Activated T-cell treated with anti-CD3 and anti-CD28 coated beads for 24 hours (primary cell): ENCODE measurements around the gene COA3.

ENCODE experiments used
- DNase-seq: peaks from one replicate; pipeline ENCODE4 v3.0.0-alpha.2; 2020; ENCODE audit warnings: low read depth

Gene COA3

DNA sequence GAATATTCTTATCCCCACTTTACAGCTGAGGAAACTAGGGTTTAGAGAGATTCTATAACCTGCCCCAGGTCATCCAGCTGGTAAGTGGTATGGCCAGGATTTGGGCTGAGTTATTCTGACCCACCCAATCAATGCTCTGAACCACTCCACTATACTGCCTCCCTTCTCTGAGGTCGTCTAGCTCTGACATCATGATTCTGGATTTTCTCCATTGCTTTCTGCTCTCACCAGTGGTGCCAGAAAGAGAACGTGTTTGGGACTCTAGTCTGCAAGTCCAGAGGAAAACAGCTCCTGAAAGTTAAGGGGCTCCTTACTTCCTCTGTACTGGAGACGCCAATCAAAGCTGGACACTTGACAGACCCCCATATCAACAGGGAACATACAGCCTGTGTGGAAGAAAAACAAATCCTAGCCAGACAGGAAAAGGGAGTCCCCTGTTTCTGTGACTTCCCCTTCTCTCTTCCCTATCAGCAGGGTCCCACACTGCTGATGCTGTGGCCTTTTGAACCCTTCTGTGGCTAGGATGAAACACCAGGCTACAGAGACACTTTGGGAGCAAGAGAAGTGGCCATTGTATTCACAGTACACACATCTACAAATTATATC is 47.7 kb downstream of the COA3 start:
- no peak for DNase-seq

GRCh38 chr17:42748908-42749798 is 49.4 kb downstream of the COA3 start:
- DNase-seq: no peak

DNA sequence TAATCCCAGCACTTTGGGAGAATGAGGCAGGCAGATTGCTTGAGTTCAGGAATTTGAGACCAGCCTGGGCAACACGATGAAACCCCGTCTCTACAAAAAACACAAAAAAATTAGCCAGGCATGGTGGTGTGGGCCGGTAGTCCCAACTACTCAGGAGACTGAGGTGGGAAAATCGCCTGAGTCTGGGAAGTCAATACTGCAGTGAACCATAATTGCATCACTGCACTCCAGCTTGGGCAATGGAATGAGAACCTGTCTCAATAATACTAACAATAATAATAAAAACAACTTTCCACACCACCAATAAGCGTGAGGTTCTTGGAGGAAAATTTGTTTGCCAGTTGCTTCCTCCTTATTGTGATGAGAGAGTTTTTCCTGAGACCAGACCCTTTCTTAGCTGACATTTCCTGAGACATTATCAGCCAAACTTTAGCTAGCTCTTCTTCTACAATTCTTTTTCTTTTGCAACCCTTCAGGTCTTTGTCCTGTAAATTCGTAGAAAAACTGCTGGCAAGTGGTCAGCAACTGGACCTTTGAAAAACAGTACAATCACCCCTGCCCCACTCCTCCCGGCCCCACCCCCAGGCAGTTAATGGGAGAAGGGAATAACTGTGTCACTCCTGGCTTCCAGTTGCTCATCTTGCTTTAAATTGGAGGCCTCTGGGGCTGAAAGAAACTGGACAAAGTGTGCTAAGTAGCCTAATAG is 50.1 kb downstream of the COA3 start:
- no peak for DNase-seq
